OCI-LY7 (cell line): ENCODE results near the gene TFF2.

ENCODE experiments used
- CTCF ChIP-seq: fragments of 200-600 bp; sonication (generic); conservative IDR thresholded peaks from 2 replicates; pipeline ENCODE4 v1.5.1; 2014; ENCODE audit warnings: mild to moderate bottlenecking, antibody characterized with exemption, low read length, moderate library complexity, mixed read lengths
- EZH2phosphoT487 ChIP-seq: fragments of 200-600 bp; sonication (generic); IDR thresholded peaks from 2 replicates; pipeline ENCODE4 v1.6.1; 2018; ENCODE audit warnings: low read depth, borderline replicate concordance, mild to moderate bottlenecking, mixed run types, antibody characterized with exemption, low read length, moderate library complexity, mixed read lengths

DNA sequence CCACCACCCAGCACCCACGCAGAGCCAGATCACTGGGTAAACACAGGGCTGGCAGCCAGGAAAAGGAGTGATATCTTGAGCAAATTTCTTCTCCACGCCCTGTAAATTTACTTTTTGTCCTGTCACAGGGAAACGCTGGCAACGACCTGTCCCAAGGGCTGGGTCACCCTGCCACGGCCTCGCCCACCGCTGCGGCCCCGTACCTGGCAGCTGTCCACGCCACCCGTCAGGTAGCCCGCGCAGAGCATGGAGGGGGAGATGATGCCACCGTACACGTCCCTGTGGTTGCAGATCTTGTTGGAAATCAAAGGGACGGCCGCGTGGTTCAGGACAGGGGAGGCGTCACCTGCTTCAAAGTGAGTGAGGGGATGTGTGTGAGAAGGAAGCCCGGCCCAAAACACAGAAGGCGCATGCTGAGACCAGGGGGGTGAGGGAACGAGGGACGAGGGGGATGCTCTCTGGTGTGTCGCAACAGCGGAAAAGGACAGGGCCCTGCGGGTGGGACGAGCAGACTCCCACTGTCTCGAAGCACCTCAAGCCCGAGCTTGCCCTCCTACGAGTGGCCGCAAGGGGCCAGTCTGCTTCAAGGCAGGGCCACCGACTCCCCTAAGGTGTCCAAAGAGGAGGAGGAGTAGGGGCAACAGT, 25.7 kb upstream of the TFF2 start:
- TF ChIP-seq CTCF, result no peak
- TF ChIP-seq EZH2phosphoT487, result no peak
